Loucy (cell line): ENCODE measurements around the gene ANXA6.

ENCODE experiments used
- H2AFZ ChIP-seq: fragments of 200-600 bp; sonication (generic); 2 replicates; pipeline ENCODE4 v1.6.0; 2016; ENCODE audit warnings: antibody characterized with exemption, mild to moderate bottlenecking, low read length, moderate library complexity
- H3F3A ChIP-seq: fragments of 200-600 bp; 2 replicates; pipeline ENCODE4 v1.6.0; 2016; ENCODE audit warnings: antibody characterized with exemption, low read depth, mild to moderate bottlenecking
- H3K27me3 ChIP-seq: fragments of 200-600 bp; sonication (generic); 2 replicates; pipeline ENCODE4 v1.6.1; 2014; ENCODE audit warnings: low read length, mild to moderate bottlenecking; ENCODE audit not compliant: insufficient read depth, poor library complexity, severe bottlenecking
- H3K36me3 ChIP-seq: fragments of 200-600 bp; sonication (generic); 2 replicates; pipeline ENCODE4 v1.6.1; 2016; ENCODE audit warnings: low read length; ENCODE audit not compliant: insufficient read depth
- H3K4me1 ChIP-seq: fragments of 200-600 bp; sonication (generic); 2 replicates; pipeline ENCODE4 v1.5.1; 2014; ENCODE audit warnings: low read length, mild to moderate bottlenecking; ENCODE audit not compliant: insufficient read depth, poor library complexity, severe bottlenecking
- H3K4me2 ChIP-seq: fragments of 200-600 bp; sonication (generic); 2 replicates; pipeline ENCODE4 v1.6.0; 2014; ENCODE audit warnings: antibody characterized with exemption, low read length, low read depth, mild to moderate bottlenecking; ENCODE audit not compliant: poor library complexity, severe bottlenecking
- H3K4me3 ChIP-seq: fragments of 200-600 bp; sonication (generic); 2 replicates; pipeline ENCODE4 v1.5.1; 2014; ENCODE audit warnings: low read length, mild to moderate bottlenecking, mixed read lengths; ENCODE audit not compliant: poor library complexity, severe bottlenecking
- H3K79me2 ChIP-seq: fragments of 200-600 bp; sonication (generic); 2 replicates; pipeline ENCODE4 v1.6.1; 2014; ENCODE audit warnings: low read length; ENCODE audit not compliant: insufficient read depth
- H3K9ac ChIP-seq: fragments of 200-600 bp; sonication (generic); 2 replicates; pipeline ENCODE4 v1.6.0; 2014; ENCODE audit warnings: mild to moderate bottlenecking, low read depth, low read length, moderate library complexity; ENCODE audit not compliant: poor library complexity, severe bottlenecking
- H3K9me2 ChIP-seq: fragments of 200-600 bp; sonication (generic); replicated peaks from 2 replicates; pipeline ENCODE4 v1.6.1; 2016; ENCODE audit warnings: low read depth, low read length, mixed read lengths
- H3K9me3 ChIP-seq: fragments of 200-600 bp; sonication (generic); 2 replicates; pipeline ENCODE4 v1.6.1; 2014; ENCODE audit warnings: mild to moderate bottlenecking, antibody characterized with exemption, low read length, low read depth; ENCODE audit not compliant: insufficient read depth
- H4K20me1 ChIP-seq: fragments of 200-600 bp; sonication (generic); 2 replicates; pipeline ENCODE4 v1.6.0; 2014; ENCODE audit warnings: antibody characterized with exemption, low read length, mild to moderate bottlenecking; ENCODE audit not compliant: insufficient read depth, poor library complexity, severe bottlenecking
- CTCF ChIP-seq: fragments of 200-600 bp; sonication (generic); conservative IDR thresholded peaks from 2 replicates; pipeline ENCODE4 v1.5.1; 2014; ENCODE audit warnings: mild to moderate bottlenecking, antibody characterized with exemption, low read length
- EZH2phosphoT487 ChIP-seq: fragments of 200-600 bp; IDR thresholded peaks from 2 replicates; pipeline ENCODE4 v1.6.1; 2018; ENCODE audit warnings: antibody characterized with exemption, mild to moderate bottlenecking, moderate library complexity, borderline replicate concordance

The ANXA6 gene

DNA sequence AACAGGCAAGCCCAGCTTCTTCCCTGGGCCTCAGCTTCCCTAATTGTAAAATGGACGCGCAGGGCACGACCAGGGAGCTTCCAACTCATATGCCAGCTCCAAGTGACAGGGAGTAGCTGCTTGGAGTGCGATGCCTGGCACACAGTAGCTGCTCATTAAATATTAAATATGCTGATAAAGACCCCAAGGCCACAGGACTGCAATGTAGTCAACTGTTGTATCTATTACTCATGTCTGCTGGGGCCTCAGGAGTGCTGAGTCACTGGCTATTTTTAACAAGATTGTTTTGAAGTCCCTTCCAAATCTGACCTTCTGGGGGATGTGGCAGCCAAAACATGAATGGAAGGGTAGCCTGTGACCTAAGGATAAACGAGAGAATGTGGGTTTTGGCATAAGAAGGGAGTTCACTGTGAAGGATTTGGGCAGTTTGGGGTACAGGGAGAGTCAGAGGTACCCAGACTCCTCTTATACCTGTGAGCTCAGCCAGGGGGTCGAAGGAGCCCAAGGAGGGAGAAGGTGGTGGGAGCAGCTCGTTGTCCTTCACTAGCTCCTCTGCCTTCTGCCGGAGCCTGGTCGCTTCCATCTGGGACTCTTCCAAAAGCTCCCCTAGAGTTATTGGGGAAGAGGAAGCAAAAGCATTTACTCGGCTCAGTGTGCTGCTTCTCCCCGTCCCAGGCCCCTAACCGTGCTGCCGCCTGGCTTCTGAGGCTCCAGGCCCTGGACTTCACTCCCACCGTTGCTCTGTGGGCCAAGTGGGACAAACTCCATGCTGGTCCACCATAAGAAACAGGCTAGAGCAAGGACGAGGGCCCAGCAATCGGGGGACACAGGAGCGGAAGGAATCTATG lies 94.2 kb downstream of the ANXA6 start:
- no peaks in the 10 kb centered on the region for H3K9me2 ChIP-seq
- H3K79me2 ChIP-seq = peaks cover 61% of the 10 kb centered on the region; the same call in 1 of the 2 replicates
- no peaks in the 10 kb centered on the region for H3K9me3 ChIP-seq
- H3K4me3 ChIP-seq = no peak overlapping the region
- H3K36me3 ChIP-seq = peaks cover 73% of the 10 kb centered on the region; the same call in 1 of the 2 replicates
- H3F3A ChIP-seq = no peaks in the 10 kb centered on the region
- peaks cover 31% of the 10 kb centered on the region for H4K20me1 ChIP-seq
- H3K4me1 ChIP-seq = peaks cover 3% of the 10 kb centered on the region
- no peaks in the 10 kb centered on the region for H3K27me3 ChIP-seq
- no peak overlapping the region for H2AFZ ChIP-seq
- H3K9ac ChIP-seq = no peak overlapping the region
- TF ChIP-seq EZH2phosphoT487 (no peak), CTCF (no peak)
- no peak overlapping the region for H3K4me2 ChIP-seq

GRCh38 chr5:151062405-151063141 lies 95.0 kb downstream of the ANXA6 start:
- Histone ChIP-seq H3K9me3 (no peaks in the 10 kb centered on the region), H3K79me2 (peaks cover 53% of the 10 kb centered on the region; the same call in 1 of the 2 replicates), H3K27me3 (no peaks in the 10 kb centered on the region), H2AFZ (no peak overlapping the region), H3K4me2 (no peak overlapping the region), H3K4me3 (no peak overlapping the region), H3K9ac (no peak overlapping the region), H3K36me3 (peaks cover 73% of the 10 kb centered on the region; the same call in 1 of the 2 replicates), H3K4me1 (no peaks in the 10 kb centered on the region), H4K20me1 (peaks cover 23% of the 10 kb centered on the region), H3F3A (no peaks in the 10 kb centered on the region), H3K9me2 (no peaks in the 10 kb centered on the region)
- TF ChIP-seq CTCF (no peak), EZH2phosphoT487 (no peak)

- H3F3A ChIP-seq = no peaks in the 10 kb centered on the region
- peaks cover 35% of the 10 kb centered on the region; the same call in 1 of the 2 replicates for H3K79me2 ChIP-seq
- H2AFZ ChIP-seq = no peak overlapping the region
- H3K4me3 ChIP-seq = no peak overlapping the region
- H4K20me1 ChIP-seq = peaks cover 13% of the 10 kb centered on the region
- peaks cover 81% of the 10 kb centered on the region; the same call in 1 of the 2 replicates for H3K36me3 ChIP-seq
- H3K4me2 ChIP-seq = no peak overlapping the region
- no peaks in the 10 kb centered on the region for H3K9me3 ChIP-seq
- H3K27me3 ChIP-seq = no peaks in the 10 kb centered on the region
- TF ChIP-seq EZH2phosphoT487 (no peak), CTCF (no peak)
- H3K4me1 ChIP-seq = no peaks in the 10 kb centered on the region
- H3K9ac ChIP-seq = no peak overlapping the region
- H3K9me2 ChIP-seq = no peaks in the 10 kb centered on the region
Measured at GRCh38 chr5:151060742-151061141, 96.8 kb downstream of the ANXA6 start.
